Nephron progenitor cell (in vitro differentiated cells): ENCODE results near the gene FAM184A.

Experiments
- DNase-seq: peaks from one replicate; pipeline ENCODE4 v3.0.0; 2021
- H3K27ac Mint-ChIP-seq: 2 replicates; pipeline ENCODE4 v1.8.0; 2021; ENCODE audit warnings: mild to moderate bottlenecking, moderate library complexity, mixed read lengths
- H3K27me3 Mint-ChIP-seq: 2 replicates; pipeline ENCODE4 v1.8.0; 2021; ENCODE audit warnings: mild to moderate bottlenecking, low read depth, mixed read lengths; ENCODE audit not compliant: poor library complexity
- H3K36me3 Mint-ChIP-seq: 2 replicates; pipeline ENCODE4 v1.8.0; 2021; ENCODE audit warnings: low read depth, mixed read lengths
- H3K4me1 Mint-ChIP-seq: 2 replicates; pipeline ENCODE4 v1.8.0; 2021; ENCODE audit warnings: mixed read lengths
- H3K4me3 Mint-ChIP-seq: 2 replicates; pipeline ENCODE4 v1.8.0; 2021; ENCODE audit warnings: mild to moderate bottlenecking, moderate library complexity, mixed read lengths
- H3K9me3 Mint-ChIP-seq: 2 replicates; pipeline ENCODE4 v1.8.0; 2021; ENCODE audit warnings: mild to moderate bottlenecking, moderate library complexity, mixed read lengths
- CTCF ChIP-seq: fragments of 200-600 bp; sonication (generic); IDR thresholded peaks from 2 replicates; pipeline ENCODE4 v1.5.0; 2021; ENCODE audit warnings: antibody characterized with exemption

Gene FAM184A

DNA sequence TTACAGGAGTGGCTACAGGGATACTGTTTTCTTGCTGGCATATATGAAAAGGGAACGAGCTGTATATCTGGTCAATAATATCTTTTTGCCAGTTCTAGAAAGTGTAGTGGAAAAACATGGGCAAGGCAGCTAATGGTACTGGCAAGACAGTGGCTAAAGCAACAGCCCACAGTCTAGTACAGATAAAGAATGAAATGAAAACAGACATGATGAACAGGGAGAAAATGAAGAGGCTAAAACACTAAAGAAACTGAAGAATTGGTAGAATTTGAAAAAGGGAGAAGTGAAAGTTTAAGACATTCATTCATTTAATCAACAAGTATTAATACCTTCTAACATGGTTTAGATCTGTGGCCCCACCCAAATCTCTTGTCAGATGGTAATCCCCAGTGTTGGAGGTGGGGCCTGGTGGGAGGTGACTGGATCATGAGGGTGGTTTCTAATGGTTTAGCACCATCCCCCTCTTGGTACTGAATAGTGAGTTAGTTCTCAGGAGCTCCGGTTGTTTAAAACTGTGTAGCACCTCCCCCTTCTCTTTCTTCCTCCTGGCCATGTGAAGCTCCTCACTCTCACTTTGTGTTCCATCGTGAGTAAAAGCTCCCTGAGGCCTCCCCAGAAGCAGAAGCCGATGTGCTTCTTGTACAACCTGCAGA is 18.1 kb downstream of the FAM184A start:
- no peak for DNase-seq
- no peaks in the 10 kb centered on the region for H3K36me3 Mint-ChIP-seq
- no peak overlapping the region for H3K4me3 Mint-ChIP-seq
- H3K27me3 Mint-ChIP-seq = no peaks in the 10 kb centered on the region
- TF ChIP-seq CTCF = no peak
- H3K9me3 Mint-ChIP-seq = peaks cover 4% of the 10 kb centered on the region
- no peaks in the 10 kb centered on the region for H3K4me1 Mint-ChIP-seq
- no peak overlapping the region for H3K27ac Mint-ChIP-seq

DNA sequence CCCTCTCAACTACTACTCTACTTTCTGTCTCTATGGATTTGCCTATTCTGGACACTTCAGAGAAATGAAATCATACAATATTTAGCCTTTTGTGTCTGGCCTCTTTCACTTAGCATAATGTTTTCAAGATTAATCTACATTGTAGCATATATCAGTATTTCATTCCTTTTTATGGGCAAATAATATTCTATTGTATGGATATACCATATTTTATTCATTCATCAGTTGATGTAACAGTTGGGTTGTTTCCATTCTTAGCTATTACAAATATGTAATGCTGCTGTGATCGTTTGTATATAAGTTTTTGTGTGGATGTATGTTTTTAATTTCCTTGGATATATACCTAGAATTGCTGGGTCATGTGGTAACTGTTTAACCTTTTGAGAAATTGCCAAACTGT is 23.4 kb downstream of the FAM184A start:
- Mint-ChIP-seq H3K27me3 (peaks cover 2% of the 10 kb centered on the region), H3K27ac (no peak overlapping the region), H3K4me1 (no peaks in the 10 kb centered on the region), H3K36me3 (no peaks in the 10 kb centered on the region), H3K4me3 (no peak overlapping the region), H3K9me3 (peaks cover 6% of the 10 kb centered on the region)
- no peak for DNase-seq
- TF ChIP-seq CTCF = no peak

DNA sequence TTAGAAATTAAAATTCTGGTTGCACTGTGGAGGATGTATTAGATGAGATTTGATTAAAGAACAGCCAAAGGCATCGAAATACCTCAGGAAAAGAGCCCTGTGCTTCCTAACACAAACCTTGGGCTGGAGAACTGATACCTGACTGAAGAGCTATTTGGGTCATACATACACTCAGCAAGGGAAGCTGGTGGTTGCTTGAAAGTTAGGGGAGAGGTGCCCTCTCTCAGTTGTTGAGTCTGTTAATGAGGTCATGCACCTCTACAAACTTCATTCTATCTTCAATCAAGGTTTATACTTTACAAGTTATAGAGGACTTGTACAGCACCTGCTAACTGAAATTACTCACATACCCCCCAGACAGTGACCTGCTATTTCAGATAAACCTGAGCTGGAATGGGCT is 25.5 kb downstream of the FAM184A start:
- Mint-ChIP-seq H3K27me3 (peaks cover 5% of the 10 kb centered on the region), H3K4me3 (no peak overlapping the region), H3K4me1 (no peaks in the 10 kb centered on the region), H3K27ac (no peak overlapping the region), H3K9me3 (peaks cover 21% of the 10 kb centered on the region), H3K36me3 (no peaks in the 10 kb centered on the region)
- no peak for DNase-seq
- TF ChIP-seq CTCF = no peak

- peaks cover 21% of the 10 kb centered on the region for H3K9me3 Mint-ChIP-seq
- no peaks in the 10 kb centered on the region for H3K36me3 Mint-ChIP-seq
- no peak for TF ChIP-seq CTCF
- peaks cover 5% of the 10 kb centered on the region for H3K27me3 Mint-ChIP-seq
- H3K4me3 Mint-ChIP-seq = no peak overlapping the region
- H3K4me1 Mint-ChIP-seq = no peaks in the 10 kb centered on the region
- no peak overlapping the region for H3K27ac Mint-ChIP-seq
- DNase-seq = no peak
Observed at GRCh38 chr6:119052292-119052889, 26.1 kb downstream of the FAM184A start.

DNA sequence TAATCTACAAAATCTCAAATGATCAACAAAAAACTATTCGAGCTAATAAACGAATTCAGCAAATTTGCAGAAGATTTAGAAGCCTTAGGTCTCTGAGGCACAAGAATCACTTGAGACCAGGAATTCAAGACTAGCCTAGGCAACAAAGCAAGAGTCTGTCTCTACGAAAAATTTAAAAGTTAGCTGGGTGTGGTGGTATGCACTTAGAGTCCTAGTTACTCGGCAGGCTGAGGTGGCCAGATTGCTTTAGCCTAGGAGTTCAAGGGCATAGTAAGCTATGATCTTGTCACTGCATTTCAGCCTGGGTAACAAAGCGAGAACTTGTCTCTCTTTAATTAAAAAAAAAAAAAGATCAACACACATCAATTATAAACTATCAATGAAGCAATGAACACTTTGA is 34.2 kb downstream of the FAM184A start:
- peaks cover 5% of the 10 kb centered on the region for H3K27me3 Mint-ChIP-seq
- DNase-seq = no peak
- peaks cover 5% of the 10 kb centered on the region for H3K4me1 Mint-ChIP-seq
- H3K36me3 Mint-ChIP-seq = no peaks in the 10 kb centered on the region
- no peak overlapping the region for H3K27ac Mint-ChIP-seq
- TF ChIP-seq CTCF = no peak
- H3K9me3 Mint-ChIP-seq = peaks cover 8% of the 10 kb centered on the region
- H3K4me3 Mint-ChIP-seq = no peak overlapping the region

DNA sequence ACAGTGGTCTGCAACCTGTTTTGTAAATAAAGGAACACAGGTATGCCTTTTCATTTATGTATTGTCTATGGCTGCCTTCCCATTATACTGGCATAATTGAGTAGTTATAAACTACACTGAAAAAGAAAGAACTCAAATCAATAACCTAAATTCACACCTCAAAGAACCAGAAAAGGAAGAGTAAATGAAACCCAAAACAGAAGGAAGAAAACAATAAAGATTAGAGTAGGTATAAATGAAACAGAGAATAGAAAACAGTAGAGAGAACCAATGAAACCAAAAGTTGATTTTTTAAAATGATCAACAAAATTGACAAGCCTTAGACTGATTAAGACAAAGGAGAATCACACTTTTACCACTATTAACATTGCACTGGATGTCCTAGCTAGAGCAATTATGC is 34.7 kb downstream of the FAM184A start:
- Mint-ChIP-seq H3K36me3 (no peaks in the 10 kb centered on the region), H3K4me3 (no peak overlapping the region), H3K4me1 (peaks cover 5% of the 10 kb centered on the region), H3K27me3 (peaks cover 5% of the 10 kb centered on the region), H3K27ac (no peak overlapping the region), H3K9me3 (peaks cover 6% of the 10 kb centered on the region)
- DNase-seq = no peak
- no peak for TF ChIP-seq CTCF
